Measurements from ENCODE around the gene VARS2. TPM values are rescaled to one million over a fixed set of nuclear protein-coding genes. Genes with fewer than 3 reads are reported as not detected.
A peak's percentile ranks its signal among the peaks of the same experiment; 100 is the strongest.

Gene VARS2
- total RNA-seq, 1 experiment from 2014 or later = 39.8 TPM

DNA sequence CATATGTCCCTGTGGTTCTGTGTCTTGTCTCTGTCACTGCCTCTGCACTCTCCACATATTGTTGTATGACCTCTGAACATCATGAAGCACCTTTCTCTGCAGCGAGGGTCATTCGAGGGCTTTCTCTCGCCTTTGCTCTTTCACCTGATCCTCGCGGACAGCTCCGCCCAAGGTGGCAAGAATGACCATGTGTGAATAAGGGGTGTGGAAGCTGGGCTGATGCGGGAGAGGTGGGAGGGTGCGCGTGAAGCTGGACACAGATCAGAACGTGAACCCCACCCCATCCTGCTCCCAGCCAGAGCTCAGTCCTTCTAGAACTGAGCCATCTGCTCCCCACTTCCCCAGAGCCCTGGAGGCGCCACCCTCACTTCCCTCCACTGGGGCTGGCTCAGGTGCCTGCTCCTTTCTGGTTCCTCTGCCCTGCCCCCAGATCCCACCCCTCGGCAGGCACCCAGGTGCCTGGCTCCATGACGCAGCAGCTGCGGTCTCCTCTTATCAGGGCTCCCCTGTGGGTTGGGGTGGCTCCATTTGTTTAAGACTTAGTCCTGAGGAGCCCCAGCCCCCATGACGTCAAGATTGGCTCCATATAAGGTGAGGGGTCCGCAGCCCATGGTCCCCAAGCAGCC is 26.4 kb downstream of the VARS2 start, which contains the start of gene MUCL3:
Gene MUCL3 (plus strand): TSS at position 613 of the 626 bp plus-strand sequence. CDS start 27 bp downstream, outside the sequence.
- BruUV-seq (replicated peaks) = no TSS peak
- DNase-seq (ENCODE audit: low read depth, low spot score) (no peak), ATAC-seq (no peak)
- ChIA-PET RAD21 (ENCODE audit: low non-redundant PET in 1 of 2, low total read pairs in 2 of 2, uncharacterized antibody in 2 of 2, unreplicated experiment in 2 of 2) (no interaction called here), POLR2A (no interaction called here), CTCF (interaction anchor here (1.1 kb wide), 1 partner anchor 9 kb away, joined by 3 read pairs; the partner anchor contains the start of gene SFTA2)
- intact Hi-C loops (cut with micrococcal nuclease) = no loop called here
- Histone ChIP-seq H2AFZ (ENCODE audit: low read depth, low read length, poor library complexity, severe bottlenecking) (no peak within 1 kb of the TSS), H3K27me3 (ENCODE audit: insufficient read depth, low read length) (no peaks in the 10 kb centered on the region), H3K9me3 (ENCODE audit: control insufficient read depth in 1 of 2, insufficient read depth in 1 of 2, low read depth in 1 of 2, low read length in 2 of 2) (no peaks in the 10 kb centered on the region), H3K4me1 (ENCODE audit: control insufficient read depth in 1 of 2, insufficient read depth in 2 of 2, low read length in 2 of 2) (peaks cover 14 to 19% of the 10 kb centered on the region in 2 experiments), H3K36me3 (ENCODE audit: control insufficient read depth in 1 of 2, insufficient read depth in 2 of 2, low read length in 2 of 2) (no peaks in the 10 kb centered on the region), H3K4me3 (replicated peaks in 1 of 2; ENCODE audit: low read depth in 1 of 2, low read length in 2 of 2) (no peak within 1 kb of the TSS), H3K27ac (ENCODE audit: low read depth, low read length) (no peak within 1 kb of the TSS), H3K79me2 (ENCODE audit: insufficient read depth, low read length) (no peaks in the 10 kb centered on the region), H3K4me2 (ENCODE audit: low read length) (peak within 1 kb of the TSS; percentile 81), H4K20me1 (ENCODE audit: insufficient read depth) (no peaks in the 10 kb centered on the region), H3K9me2 (ENCODE audit: insufficient read depth) (no peaks in the 10 kb centered on the region), H3K9ac (ENCODE audit: low read length) (no peak within 1 kb of the TSS)
- TF ChIP-seq RAD21 (IDR thresholded peaks at IDR 0.05; ENCODE audit: low read depth) (no peak), CEBPB (IDR thresholded peaks at IDR 0.05; ENCODE audit: low read depth) (no peak), SRF (IDR thresholded peaks at IDR 0.05; ENCODE audit: low read depth) (no peak)

GRCh38 chr6:30942338-30943060 is 28.5 kb downstream of the VARS2 start:
- no peaks in the 10 kb centered on the region for H3K9me3 ChIP-seq (ENCODE audit: control insufficient read depth in 1 of 2, insufficient read depth in 1 of 2, low read depth in 1 of 2, low read length in 2 of 2)
- POLR2A ChIA-PET = interaction anchor here (1.2 kb wide), 2 partner anchors 35 to 128 kb away, joined by 3 to 4 read pairs; partner anchors contain the start of gene GTF2H4
- H3K9me2 ChIP-seq (ENCODE audit: insufficient read depth) = no peaks in the 10 kb centered on the region
- H4K20me1 ChIP-seq (ENCODE audit: insufficient read depth) = no peaks in the 10 kb centered on the region
- H3K79me2 ChIP-seq (ENCODE audit: insufficient read depth, low read length) = no peaks in the 10 kb centered on the region
- peak overlapping the region; percentile 22 to 47 for H3K4me3 ChIP-seq (replicated peaks in 1 of 2; ENCODE audit: low read depth in 1 of 2, low read length in 2 of 2)
- intact Hi-C loops (cut with micrococcal nuclease) = loop anchor here (1.0 kb wide), 1 partner anchor 250 kb away; no protein-coding TSS in a partner anchor
- no peaks in the 10 kb centered on the region for H3K36me3 ChIP-seq (ENCODE audit: control insufficient read depth in 1 of 2, insufficient read depth in 2 of 2, low read length in 2 of 2)
- no peaks in the 10 kb centered on the region for H3K27me3 ChIP-seq (ENCODE audit: insufficient read depth, low read length)
- no TSS peak for BruUV-seq (replicated peaks)
- H3K27ac ChIP-seq (ENCODE audit: low read depth, low read length) = peak overlapping the region; percentile 41
- CTCF ChIA-PET = interaction anchor here (0.5 to 2.1 kb wide), 12 partner anchors 11 to 424 kb away, joined by 3 to 20 read pairs (median 4); partner anchors contain the start of gene SFTA2
- RAD21 ChIA-PET (ENCODE audit: low non-redundant PET in 1 of 2, low total read pairs in 2 of 2, uncharacterized antibody in 2 of 2, unreplicated experiment in 2 of 2) = interaction anchor here (0.9 to 1.2 kb wide), 4 partner anchors 27 to 137 kb away, joined by 3 to 4 read pairs (median 4); no protein-coding TSS in a partner anchor
- H3K4me2 ChIP-seq (ENCODE audit: low read length) = peak overlapping the region; percentile 81
- H3K4me1 ChIP-seq (ENCODE audit: control insufficient read depth in 1 of 2, insufficient read depth in 2 of 2, low read length in 2 of 2) = peaks cover 14 to 19% of the 10 kb centered on the region in 2 experiments
- DNase-seq (ENCODE audit: low read depth, low spot score) = peak; percentile 83
- peak overlapping the region; percentile 75 for H2AFZ ChIP-seq (ENCODE audit: low read depth, low read length, poor library complexity, severe bottlenecking)
- ATAC-seq = peak; percentile 95
- H3K9ac ChIP-seq (ENCODE audit: low read length) = peak overlapping the region; percentile 39
- TF ChIP-seq REST (IDR thresholded peaks at IDR 0.05; ENCODE audit: low read depth) (no peak), YY1 (IDR thresholded peaks at IDR 0.05; ENCODE audit: extremely low read depth, insufficient replicate concordance, low read depth, low read length) (peak; percentile 79), CTCF (IDR thresholded peaks at IDR 0.05 in 2 of 3, conservative IDR thresholded peaks at IDR 0.05 in 1 of 3; ENCODE audit: borderline replicate concordance in 1 of 3, insufficient read depth in 1 of 3, low read depth in 2 of 3, low read length in 2 of 3) (peak; percentile 64 to 83 (median 64); a peak in 5 of 6 replicates), POLR2A (IDR thresholded peaks at IDR 0.05; ENCODE audit: borderline replicate concordance, extremely low read depth, insufficient read depth, insufficient read length) (no peak), ELF1 (IDR thresholded peaks at IDR 0.05; ENCODE audit: borderline replicate concordance, low read depth) (no peak), POLR2AphosphoS5 (IDR thresholded peaks at IDR 0.05; ENCODE audit: low read depth, low read length) (peak; percentile 45; the same call in 1 of the 2 replicates), SIN3A (IDR thresholded peaks at IDR 0.05; ENCODE audit: low read depth) (no peak), SP1 (IDR thresholded peaks at IDR 0.05; ENCODE audit: low read depth) (peak; percentile 50; the same call in 1 of the 2 replicates)
- TF ChIP-seq, protein P1, sequence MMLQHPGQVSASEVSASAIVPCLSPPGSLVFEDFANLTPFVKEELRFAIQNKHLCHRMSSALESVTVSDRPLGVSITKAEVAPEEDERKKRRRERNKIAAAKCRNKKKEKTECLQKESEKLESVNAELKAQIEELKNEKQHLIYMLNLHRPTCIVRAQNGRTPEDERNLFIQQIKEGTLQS (IDR thresholded peaks at IDR 0.05) = no peak
